SH-SY5Y (cell line): ENCODE measurements around the gene RTCA.

ENCODE experiments used
- GATA2 ChIP-seq: IDR thresholded peaks from 2 replicates; pipeline ENCODE4 v1.6.1; 2011; ENCODE audit warnings: mild to moderate bottlenecking, low read depth, low read length
- GATA3 ChIP-seq: IDR thresholded peaks from 2 replicates; pipeline ENCODE4 v1.6.1; 2011; ENCODE audit warnings: low read depth, mild to moderate bottlenecking, low read length, moderate library complexity

GRCh38 chr1:100265931-100266740 is at the start of gene RTCA:
- TF ChIP-seq GATA3: no peak
- TF ChIP-seq GATA2: no peak
